Activated gamma-delta T cell treated with anti-CD3 and anti-CD28 coated beads, Interleukin-2, amount 50 U/mL, for 16 hours (primary cell): ENCODE results near the gene C1QTNF4.
A peak's percentile ranks its signal among the peaks of the same experiment; 100 is the strongest.
"Not testable (repeated sequence)": the region's sequence is repeated elsewhere in the genome, so short reads cannot be mapped to it uniquely, and the experiment has no call there.

Source experiments
- DNase-seq: peaks from one replicate; pipeline ENCODE4 v3.0.0-alpha.2; 2020; ENCODE audit warnings: low read depth

The C1QTNF4 gene

DNA sequence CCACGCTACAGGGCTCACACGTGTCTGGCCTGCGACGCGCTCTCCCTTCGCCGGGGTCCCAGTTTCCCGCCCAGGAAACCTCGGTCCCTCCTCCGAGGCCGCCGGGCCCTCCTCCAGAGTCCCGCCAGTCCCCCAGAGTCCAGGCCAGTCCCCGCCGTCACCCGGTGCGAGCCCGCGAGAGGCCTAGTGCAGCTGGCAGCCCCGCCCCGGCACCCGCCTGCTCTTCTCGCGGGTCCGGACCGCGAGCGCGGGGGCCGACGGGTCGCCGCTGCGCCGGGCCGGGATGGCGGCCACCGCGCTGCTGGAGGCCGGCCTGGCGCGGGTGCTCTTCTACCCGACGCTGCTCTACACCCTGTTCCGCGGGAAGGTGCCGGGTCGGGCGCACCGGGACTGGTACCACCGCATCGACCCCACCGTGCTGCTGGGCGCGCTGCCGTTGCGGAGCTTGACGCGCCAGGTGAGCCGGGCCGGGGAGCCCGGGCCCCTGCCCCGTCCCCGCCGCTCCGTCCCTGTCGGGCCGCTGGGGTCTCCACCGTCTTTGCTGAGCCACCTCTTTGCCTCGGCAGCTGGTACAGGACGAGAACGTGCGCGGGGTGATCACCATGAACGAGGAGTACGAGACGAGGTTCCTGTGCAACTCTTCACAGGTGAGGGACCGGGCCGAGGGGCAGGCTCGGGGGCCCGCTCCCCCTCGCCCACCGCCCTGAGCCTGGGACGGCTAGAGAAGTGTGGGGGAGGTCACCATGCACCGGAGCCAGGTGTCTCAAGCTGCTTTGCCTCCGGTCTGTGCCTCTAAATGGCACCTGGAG is 28.7 kb downstream of the C1QTNF4 start, which contains the start of gene PTPMT1:
TSS of gene PTPMT1 (plus strand) at position 260 of the 809 bp plus-strand sequence. CDS start at position 284, 24 bp downstream.
- DNase-seq, result peak; percentile 45

DNA sequence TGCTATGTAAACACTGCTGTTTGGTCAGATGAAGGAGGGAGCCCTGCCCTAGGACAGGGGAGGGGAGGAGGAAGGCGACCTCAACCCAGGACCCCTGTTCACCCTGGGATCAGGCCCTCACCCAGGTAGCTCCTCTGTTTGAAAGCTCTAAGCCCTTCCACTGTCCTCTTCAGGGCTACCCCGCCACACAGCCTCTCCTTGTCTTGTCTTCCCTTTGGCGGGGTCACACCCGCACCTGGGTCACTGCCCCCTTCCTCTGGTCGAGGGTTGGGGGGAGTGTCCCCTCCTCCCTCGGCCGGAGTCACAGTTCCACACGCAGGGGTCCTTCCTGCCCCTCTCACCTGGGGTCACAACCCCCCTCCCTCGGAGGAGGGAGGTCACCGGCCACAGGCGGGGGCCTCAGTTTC is 29.3 kb downstream of the C1QTNF4 start:
- DNase-seq, result no peak

DNA sequence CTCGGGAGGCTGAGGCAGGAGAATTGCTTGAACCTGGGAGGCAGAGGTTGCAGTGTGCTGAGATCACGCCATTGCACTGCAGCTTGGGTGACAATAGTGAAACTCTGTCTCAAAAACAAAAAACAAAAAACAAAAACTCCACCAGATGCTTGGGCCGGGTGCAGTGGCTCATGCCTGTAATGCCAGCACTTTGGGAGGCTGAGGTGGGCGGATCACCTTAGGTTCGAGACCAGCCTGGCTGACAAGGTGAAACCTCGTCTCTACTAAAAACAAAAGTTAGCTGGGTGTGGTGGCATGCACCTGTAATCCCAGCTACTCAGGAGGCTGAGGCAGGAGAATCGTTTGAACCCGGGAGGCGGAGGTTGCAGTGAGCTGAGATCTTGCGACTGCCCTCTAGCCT is 29.8 kb downstream of the C1QTNF4 start:
- not testable (repeated sequence) for DNase-seq

DNA sequence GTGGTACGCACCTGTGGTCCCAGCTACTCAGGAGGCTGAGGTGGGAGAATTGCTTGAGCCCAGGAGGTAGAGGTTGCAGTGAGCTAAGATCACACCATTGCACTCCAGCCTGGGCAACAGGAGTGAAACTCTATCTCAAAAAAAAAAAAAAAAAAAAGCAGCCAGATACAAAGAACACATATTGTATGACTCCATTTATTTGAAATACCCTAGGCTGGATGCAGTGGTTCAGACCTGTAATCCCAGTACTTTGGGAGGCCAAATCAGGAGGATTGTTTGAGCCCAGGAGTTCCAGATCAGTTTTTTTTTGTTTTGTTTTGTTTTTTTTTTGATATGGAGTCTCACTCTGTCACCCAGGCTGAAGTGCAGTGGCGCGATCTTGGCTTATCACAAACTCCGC is 31.8 kb downstream of the C1QTNF4 start:
- not testable (repeated sequence) for DNase-seq

DNA sequence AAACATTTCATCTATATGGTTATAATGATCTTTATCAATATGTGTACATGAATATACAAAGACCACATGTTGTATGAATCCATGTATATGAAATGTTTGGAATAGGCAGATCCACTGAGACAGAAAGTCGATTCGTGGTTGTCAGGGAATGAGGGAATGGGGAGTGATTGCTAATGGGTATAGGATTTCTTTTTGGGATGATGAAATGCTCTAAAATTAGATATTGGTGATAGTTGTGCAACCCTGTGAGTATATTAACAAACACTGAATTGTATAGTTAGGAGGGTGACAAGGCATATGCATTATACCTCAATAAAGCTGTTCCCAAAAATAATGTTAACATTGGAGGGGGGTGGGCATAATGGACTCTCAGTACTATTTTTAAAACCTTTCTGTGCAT is 33.8 kb downstream of the C1QTNF4 start:
- no peak for DNase-seq

DNA sequence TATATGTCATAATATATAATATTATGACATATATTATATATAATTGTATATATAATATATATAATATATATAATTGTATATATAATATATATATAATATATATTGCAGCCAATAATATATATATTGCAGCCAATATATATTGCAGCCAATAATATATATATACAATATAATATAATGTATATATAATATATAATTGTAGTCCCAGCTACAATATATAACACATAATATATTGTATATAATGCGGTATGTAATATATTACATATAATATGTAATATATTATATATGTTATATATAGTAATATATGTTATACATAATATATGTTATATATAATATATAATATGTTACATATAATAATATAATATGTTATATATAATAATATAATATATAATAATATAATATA is 35.5 kb downstream of the C1QTNF4 start:
- DNase-seq, result no peak

DNA sequence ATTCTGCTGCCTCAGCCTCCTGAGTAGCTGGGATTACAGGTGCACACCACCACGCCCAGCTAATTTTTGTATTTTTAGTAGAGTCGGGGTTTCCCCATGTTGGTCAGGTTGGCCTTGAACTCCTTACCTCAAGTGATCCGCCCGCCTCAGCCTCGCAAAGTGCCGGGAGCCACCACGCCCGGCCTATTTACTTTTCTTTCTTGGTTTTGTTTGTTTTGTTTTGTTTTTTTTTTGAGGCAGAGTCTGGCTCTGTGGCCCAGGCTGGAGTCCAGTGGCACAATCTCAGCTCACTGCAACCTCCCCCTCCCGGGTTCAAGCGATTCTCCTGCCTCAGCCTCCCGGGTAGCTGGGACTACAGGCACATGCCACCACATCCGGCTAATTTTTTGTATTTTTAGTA is 37.2 kb downstream of the C1QTNF4 start:
- DNase-seq, result not testable (repeated sequence)

DNA sequence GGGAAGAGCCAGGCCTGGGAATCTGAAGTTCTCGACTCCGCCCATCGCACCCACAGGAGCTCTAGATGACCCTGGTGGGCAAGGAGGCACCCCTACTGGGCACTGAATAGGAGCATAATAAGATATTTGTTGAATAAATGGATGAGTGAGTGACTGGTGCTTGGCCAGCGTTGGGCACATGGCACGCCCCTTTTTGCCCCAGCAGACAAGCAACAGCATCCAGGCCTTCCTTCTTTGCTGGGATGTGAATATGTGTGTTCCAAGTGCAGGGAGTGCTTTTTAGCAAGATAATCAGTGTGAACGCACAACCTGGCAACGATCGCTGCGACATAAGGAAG is 40.8 kb downstream of the C1QTNF4 start:
- DNase-seq, result no peak

DNA sequence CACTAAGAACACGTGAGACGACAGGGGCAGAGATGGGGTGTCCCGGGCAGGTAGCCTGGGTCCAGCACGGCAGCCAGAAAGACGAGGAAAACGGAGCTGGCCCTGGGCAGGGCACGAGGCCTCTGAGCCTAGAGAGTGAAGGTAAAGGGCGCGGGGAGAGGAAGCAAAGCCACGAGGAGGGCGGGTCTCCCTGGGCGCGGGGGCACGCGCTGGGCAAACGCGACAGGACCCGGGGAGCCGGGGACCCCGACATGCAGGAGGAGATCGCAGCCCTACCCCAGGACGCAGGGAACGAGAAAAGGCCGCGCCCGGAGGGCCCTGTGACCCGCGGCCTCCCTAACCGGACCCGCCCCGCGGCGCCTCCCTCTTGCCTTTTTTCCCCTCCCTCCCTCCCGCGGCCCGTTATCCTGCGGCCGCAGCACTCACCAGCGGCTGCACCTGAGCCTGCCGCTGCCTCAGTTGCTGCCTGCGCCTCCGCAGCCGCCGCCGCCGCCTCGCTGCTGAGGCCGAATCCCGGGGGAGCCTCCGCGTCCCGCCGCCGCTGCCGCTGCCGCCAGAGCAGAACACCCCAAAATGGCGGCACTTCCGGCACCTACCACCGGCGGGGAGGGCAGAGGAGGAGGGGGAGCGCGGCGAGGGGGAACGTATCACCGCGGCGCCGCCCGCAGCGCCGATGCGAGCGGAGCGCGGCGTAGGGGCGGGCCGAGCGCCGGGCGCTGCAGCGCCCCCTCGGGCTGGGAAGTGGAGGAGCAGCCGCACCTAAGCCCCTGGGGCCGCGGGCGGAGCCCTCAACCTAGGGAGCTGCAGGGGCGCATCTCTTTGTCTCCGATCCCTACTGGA is 41.4 kb downstream of the C1QTNF4 start, which contains the start of gene CELF1:
TSS of gene CELF1 (minus strand) at position 567 of the 840 bp plus-strand sequence. CDS start 53,609 bp downstream, outside the sequence.
- DNase-seq, result peak; percentile 89

DNA sequence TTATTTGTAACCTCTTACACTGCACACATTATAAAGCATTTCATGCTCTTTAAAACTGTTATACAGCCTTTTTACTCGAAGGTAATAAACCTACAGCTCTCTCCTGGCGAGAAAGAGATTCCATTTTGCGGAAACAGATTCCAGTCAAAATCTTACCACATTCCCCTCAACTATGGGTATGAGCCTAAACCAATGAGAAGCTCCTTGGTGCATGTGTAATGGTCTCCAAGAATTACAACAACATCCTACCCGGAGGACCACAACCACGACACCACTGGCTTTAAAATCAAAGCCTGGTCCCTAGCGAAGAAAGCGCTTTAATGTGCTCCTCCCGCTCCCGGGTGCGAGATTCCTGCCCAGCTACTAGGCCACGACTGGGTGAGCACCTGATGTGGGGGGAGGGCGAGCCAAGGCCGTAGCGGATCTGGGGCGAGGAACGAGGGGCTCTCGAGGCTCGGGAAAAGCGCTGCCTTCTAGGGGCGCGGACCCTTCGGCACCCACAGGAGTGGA is 42.1 kb downstream of the C1QTNF4 start:
- no peak for DNase-seq

DNA sequence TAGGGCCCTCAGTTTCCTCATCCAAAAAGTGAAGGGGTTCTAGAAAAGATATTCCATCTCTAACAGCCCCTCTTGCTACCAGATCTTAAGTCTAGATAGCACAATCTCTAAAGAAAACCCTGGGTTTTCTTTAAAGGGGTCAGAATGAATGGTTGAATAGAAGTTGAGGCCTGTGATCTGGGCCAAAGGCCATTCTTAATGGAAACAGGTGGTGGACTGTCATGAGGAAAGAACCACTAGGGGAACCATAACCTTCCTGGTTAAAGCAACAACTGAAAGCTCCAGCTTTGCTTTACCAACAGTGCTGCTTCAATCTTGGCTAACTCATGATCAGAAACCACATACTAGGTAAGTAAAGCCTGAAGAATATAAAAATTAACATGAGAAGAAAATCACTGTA is 43.1 kb downstream of the C1QTNF4 start:
- DNase-seq, result no peak

DNA sequence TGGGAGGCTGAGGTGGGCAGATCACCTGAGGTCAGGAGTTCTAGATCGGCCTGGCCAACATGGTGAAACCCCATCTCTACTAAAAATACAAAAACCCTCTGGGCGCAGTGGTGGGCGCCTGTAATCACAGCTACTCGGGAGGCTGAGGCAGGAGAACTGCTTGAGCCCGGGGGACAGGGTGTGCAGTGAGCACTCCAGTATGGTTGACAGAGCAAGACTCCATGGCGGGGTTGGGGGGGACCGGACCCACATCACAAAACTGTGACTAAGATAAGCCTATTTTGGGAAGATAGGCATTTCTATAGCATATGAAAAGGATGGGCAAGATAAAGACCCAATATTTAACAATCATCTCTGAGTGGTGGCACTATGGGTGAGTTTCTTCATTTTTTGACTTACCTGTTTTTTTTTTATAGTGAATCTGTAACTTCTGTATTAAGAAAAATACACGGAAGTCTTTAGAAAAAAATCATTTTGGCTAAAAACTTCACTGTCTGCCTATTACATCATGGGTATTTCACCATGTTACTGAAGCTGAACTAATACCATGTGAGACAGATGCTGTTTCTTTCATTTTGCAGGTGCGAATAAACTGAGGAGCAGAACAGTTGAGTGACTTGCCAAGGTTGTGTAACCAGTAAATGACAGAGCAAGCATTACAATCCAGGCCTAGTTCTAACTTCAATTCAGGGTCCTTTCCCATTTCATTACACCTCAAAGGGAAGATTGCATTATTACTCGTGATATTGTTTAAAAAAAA is 43.7 kb downstream of the C1QTNF4 start:
- no peak for DNase-seq

DNA sequence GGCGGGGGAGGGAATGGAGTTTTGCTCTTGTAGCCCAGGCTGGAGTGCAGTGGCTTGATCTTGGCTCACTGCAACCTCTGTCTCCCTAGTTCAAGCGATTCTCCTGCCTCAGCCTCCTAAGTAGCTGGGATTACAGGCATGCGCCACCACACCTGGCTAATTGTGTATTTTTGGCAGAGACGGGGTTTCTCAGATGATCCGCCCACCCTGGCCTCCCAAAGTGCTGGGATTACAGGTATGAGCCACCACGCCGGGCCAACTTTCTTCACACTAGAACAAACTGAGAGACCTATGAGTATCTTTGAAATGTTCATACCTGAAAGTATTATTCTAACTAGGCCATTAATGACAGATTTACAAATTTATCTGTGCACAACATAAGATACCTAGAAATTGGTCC is 47.9 kb downstream of the C1QTNF4 start:
- not testable (repeated sequence) for DNase-seq

DNA sequence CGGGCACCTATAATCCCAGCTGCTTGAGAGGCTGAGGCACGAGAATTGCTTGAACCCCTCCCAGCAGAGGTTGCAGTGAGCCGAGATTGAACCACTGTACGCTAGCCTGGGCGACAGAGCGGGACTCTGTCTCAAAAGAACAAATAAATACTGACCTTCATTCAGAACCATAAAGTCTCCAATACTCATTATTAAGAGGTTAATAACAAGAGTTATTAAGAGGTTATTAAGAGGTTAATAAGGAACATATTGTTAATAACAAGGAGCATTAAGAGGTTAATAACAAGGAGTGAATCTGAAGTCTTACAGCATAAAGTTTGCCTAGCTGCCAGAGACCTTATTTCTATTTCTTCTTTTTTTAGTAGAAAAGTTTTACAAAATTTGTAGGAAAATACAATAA is 48.9 kb downstream of the C1QTNF4 start:
- DNase-seq, result no peak

DNA sequence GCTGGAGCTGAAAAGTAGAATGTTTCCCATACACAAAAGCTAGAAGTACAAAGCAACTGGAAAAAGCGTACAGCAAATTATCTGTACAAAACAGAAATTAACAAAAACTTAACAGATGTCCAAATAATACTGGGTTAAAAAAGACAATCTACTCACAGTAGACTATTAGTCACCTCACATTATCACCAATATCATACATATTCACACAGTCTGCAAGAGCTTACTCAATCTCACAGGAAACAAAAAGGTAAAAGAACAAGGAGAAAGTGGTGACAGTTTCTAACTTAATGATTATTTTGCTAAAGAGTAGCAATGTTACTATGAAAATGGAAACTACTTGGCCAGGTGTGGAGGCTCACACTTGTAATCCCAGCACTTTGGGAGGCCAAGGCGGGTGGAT is 53.1 kb downstream of the C1QTNF4 start:
- DNase-seq, result no peak

DNA sequence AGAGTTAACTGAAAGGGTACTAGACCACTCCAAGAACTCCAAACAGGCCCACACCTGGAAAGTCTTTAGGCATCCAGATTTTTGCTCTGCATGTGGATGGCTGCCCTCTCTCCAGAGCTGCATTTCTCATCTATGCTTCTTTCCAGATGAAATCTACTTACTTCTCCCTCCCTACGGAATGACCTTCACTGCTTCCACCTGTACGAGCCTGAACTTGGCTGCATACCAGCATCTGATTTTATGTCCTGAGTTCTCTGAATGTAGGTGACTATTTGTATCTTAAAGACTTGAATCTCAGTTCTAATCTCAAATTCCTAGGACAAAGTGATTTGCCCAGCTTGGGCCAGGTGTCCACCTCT is 54.6 kb downstream of the C1QTNF4 start:
- DNase-seq, result no peak
